ENCODE results near the gene AGXT. TPM values are rescaled to one million over a fixed set of nuclear protein-coding genes. Genes with fewer than 3 reads are reported as not detected.
"Not testable (repeated sequence)": the region's sequence is repeated elsewhere in the genome, so short reads cannot be mapped to it uniquely, and the experiment has no call there.

Gene AGXT
- polyA plus RNA-seq, 5 donors, result 0.06 to 0.54 (median 0.18) TPM

GRCh38 chr2:240839152-240840143 lies 29.2 kb upstream of the AGXT start:
- DNase-seq, result no peak

GRCh38 chr2:240840435-240841060 lies 28.1 kb upstream of the AGXT start:
- peak; percentile 57 to 65 for DNase-seq

- not testable (repeated sequence) for DNase-seq
These were observed 22.3 kb upstream of the AGXT start for GRCh38 chr2:240846309-240846708.

GRCh38 chr2:240846873-240847595 lies 21.6 kb upstream of the AGXT start:
- DNase-seq, result no peak

GRCh38 chr2:240847817-240848216 lies 20.8 kb upstream of the AGXT start:
- no peak for DNase-seq

GRCh38 chr2:240848900-240849680 lies 19.5 kb upstream of the AGXT start:
- DNase-seq, result no peak

- no peak for DNase-seq
These were observed 18.6 kb upstream of the AGXT start for GRCh38 chr2:240850026-240850425.

- no peak for DNase-seq
These were observed 17.9 kb upstream of the AGXT start for GRCh38 chr2:240850756-240851077.

GRCh38 chr2:240851078-240851991 lies 17.3 kb upstream of the AGXT start:
- DNase-seq, result peak; percentile 65 to 78

GRCh38 chr2:240852671-240853314 lies 15.8 kb upstream of the AGXT start:
- DNase-seq, result no peak

- DNase-seq, result no peak
These were observed 13.0 kb upstream of the AGXT start for GRCh38 chr2:240855670-240856069.

- no peak for DNase-seq
These were observed 12.3 kb upstream of the AGXT start for GRCh38 chr2:240856151-240856980.

GRCh38 chr2:240857039-240858008 lies 11.3 kb upstream of the AGXT start:
- no peak for DNase-seq

- no peak for DNase-seq
These were observed 10.3 kb upstream of the AGXT start for GRCh38 chr2:240858321-240858720.

GRCh38 chr2:240858871-240859270 lies 9.8 kb upstream of the AGXT start:
- DNase-seq, result no peak

- DNase-seq, result no peak
These were observed 7.1 kb upstream of the AGXT start for GRCh38 chr2:240861547-240861946.

- DNase-seq, result no peak
These were observed 4.1 kb upstream of the AGXT start for GRCh38 chr2:240864475-240864874.

GRCh38 chr2:240865391-240865790 lies 3.2 kb upstream of the AGXT start:
- DNase-seq, result no peak
